Smooth muscle cell of the pulmonary artery (primary cell): Measurements from ENCODE around the gene ANKRD26. TPM values are rescaled to one million over a fixed set of nuclear protein-coding genes. Genes with fewer than 3 reads are reported as not detected.

Source experiments
- total RNA-seq: library from RNA; depleted of rRNA; stranded (reverse); fragments of >200 nt; gene quantifications from 2 replicates; pipeline ENCODE4 v1.2.3, GENCODE V29; 2014

Gene ANKRD26
- 6.8 and 7.2 TPM in 2 replicates for total RNA-seq

GRCh38 chr10:27099916-27100812 is at the start of gene ANKRD26:
Gene ANKRD26, minus strand, starts transcription at chr10:27100494. Its CDS starts 168 bp downstream, at chr10:27100326.

Other genes starting within 250 kb of the ANKRD26 start
- 24.0 and 25.9 TPM in 2 replicates for gene ABI1, start 239.5 kb downstream of the ANKRD26 start, total RNA-seq
- 123 and 128 TPM in 2 replicates for gene YME1L1, start 53.9 kb upstream of the ANKRD26 start, total RNA-seq
- gene MASTL, start 54.9 kb upstream of the ANKRD26 start, total RNA-seq = 6.9 and 7.9 TPM in 2 replicates
- gene ACBD5, start 140.3 kb upstream of the ANKRD26 start, total RNA-seq = 27.1 and 27.2 TPM in 2 replicates